Glomerular visceral epithelial cell (primary cell): ENCODE data around the gene DLX5.

Experiments used
- DNase-seq: peaks from one replicate; pipeline ENCODE4 v3.0.0-alpha.2; 2016; ENCODE audit errors: extremely low spot score

DLX5 gene

GRCh38 chr7:97005183-97006054 is 19.2 kb downstream of the DLX5 start, which contains the start of gene DLX6:
DLX6 (plus strand) TSS chr7:97005553; CDS start chr7:97005978, 425 bp downstream.
- DNase-seq = no peak

GRCh38 chr7:97004247-97005182 is 20.1 kb downstream of the DLX5 start:
- DNase-seq = no peak

- DNase-seq = no peak
Observed at GRCh38 chr7:97003262-97004246, 21.1 kb downstream of the DLX5 start.

- DNase-seq = no peak
Observed at GRCh38 chr7:97002555-97003261, 21.9 kb downstream of the DLX5 start.

GRCh38 chr7:97001656-97002554 is 22.7 kb downstream of the DLX5 start:
- DNase-seq = no peak

GRCh38 chr7:97001221-97001620 is 23.4 kb downstream of the DLX5 start:
- DNase-seq = no peak

- no peak for DNase-seq
Observed at GRCh38 chr7:96998744-96999143, 25.9 kb downstream of the DLX5 start.

- no peak for DNase-seq
Observed at GRCh38 chr7:96998333-96998732, 26.3 kb downstream of the DLX5 start.

- no peak for DNase-seq
Observed at GRCh38 chr7:96997512-96998032, 27.1 kb downstream of the DLX5 start.

- DNase-seq = no peak
Observed at GRCh38 chr7:96996958-96997511, 27.6 kb downstream of the DLX5 start.

GRCh38 chr7:96996111-96996957 is 28.3 kb downstream of the DLX5 start:
- DNase-seq = no peak

- no peak for DNase-seq
Observed at GRCh38 chr7:96995406-96996110, 29.1 kb downstream of the DLX5 start.

- no peak for DNase-seq
Observed at GRCh38 chr7:96993980-96994379, 30.7 kb downstream of the DLX5 start.

GRCh38 chr7:96993094-96993865 is 31.4 kb downstream of the DLX5 start:
- no peak for DNase-seq

- no peak for DNase-seq
Observed at GRCh38 chr7:96992192-96993005, 32.2 kb downstream of the DLX5 start.
